ENCODE results near the gene ELOVL5. TPM values are rescaled to one million over a fixed set of nuclear protein-coding genes. Genes with fewer than 3 reads are reported as not detected.
A peak's percentile ranks its signal among the peaks of the same experiment; 100 is the strongest.

ELOVL5 gene
- total and polyA plus RNA-seq, 10 donors, result 48.8 to 113 (median 91.2) TPM

- Histone ChIP-seq H3K4me3 (peak overlapping the region in 1 of 8 donors; percentile 8), H3K36me3 (peaks cover 0 to 6% (median 0%) of the 10 kb centered on the region in 6 donors), H3K9me3 (no peaks in the 10 kb centered on the region), H3K27me3 (replicated peaks in 1 of 7) (no peaks in the 10 kb centered on the region), H3K27ac (peak overlapping the region in 7 of 8 donors; percentile 9 to 73 (median 58)), H3K4me1 (peaks cover 37 to 89% (median 79%) of the 10 kb centered on the region in 6 donors)
- intact Hi-C loops (cut with DNase I; ENCODE audit: low total_unique reads), result no loop called here
- peak; percentile 80 for DNase-seq
- peak in 2 of 3 donors; percentile 29 to 48 for TF ChIP-seq POLR2AphosphoS5 (IDR thresholded peaks at IDR 0.05)
- TF ChIP-seq, protein P1, sequence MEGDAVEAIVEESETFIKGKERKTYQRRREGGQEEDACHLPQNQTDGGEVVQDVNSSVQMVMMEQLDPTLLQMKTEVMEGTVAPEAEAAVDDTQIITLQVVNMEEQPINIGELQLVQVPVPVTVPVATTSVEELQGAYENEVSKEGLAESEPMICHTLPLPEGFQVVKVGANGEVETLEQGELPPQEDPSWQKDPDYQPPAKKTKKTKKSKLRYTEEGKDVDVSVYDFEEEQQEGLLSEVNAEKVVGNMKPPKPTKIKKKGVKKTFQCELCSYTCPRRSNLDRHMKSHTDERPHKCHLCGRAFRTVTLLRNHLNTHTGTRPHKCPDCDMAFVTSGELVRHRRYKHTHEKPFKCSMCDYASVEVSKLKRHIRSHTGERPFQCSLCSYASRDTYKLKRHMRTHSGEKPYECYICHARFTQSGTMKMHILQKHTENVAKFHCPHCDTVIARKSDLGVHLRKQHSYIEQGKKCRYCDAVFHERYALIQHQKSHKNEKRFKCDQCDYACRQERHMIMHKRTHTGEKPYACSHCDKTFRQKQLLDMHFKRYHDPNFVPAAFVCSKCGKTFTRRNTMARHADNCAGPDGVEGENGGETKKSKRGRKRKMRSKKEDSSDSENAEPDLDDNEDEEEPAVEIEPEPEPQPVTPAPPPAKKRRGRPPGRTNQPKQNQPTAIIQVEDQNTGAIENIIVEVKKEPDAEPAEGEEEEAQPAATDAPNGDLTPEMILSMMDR (IDR thresholded peaks at IDR 0.05 in 8 of 11, conservative IDR thresholded peaks at IDR 0.05 in 3 of 11), result no peak
- WGBS, 5 donors, result 23 to 39% (median 27%) methylated on average over 9 of the region's 9 CpGs
Measured at GRCh38 chr6:53300656-53301551, 47.8 kb downstream of the ELOVL5 start.

- TF ChIP-seq, protein P1 (IDR thresholded peaks at IDR 0.05 in 8 of 11, conservative IDR thresholded peaks at IDR 0.05 in 3 of 11), result no peak
- TF ChIP-seq POLR2A (IDR thresholded peaks at IDR 0.05), result no peak
- TF ChIP-seq POLR2AphosphoS5 (IDR thresholded peaks at IDR 0.05), result no peak
- H3K4me3 ChIP-seq, result no peak overlapping the region
- H3K27ac ChIP-seq, result peak overlapping the region in 5 of 8 donors; percentile 47 to 73 (median 58)
- intact Hi-C loops (cut with DNase I; ENCODE audit: low total_unique reads), result no loop called here
- no peaks in the 10 kb centered on the region for H3K27me3 ChIP-seq (replicated peaks in 1 of 7)
- no peaks in the 10 kb centered on the region for H3K9me3 ChIP-seq
- peaks cover 0 to 11% (median 0%) of the 10 kb centered on the region in 6 donors for H3K36me3 ChIP-seq
- H3K4me1 ChIP-seq, result peaks cover 38 to 100% (median 91%) of the 10 kb centered on the region in 6 donors
- 78 to 92% (median 87%) methylated on average over 7 of the region's 7 CpGs for WGBS, 5 donors
- DNase-seq, result no peak
Measured at GRCh38 chr6:53299331-53300005, 49.3 kb downstream of the ELOVL5 start.

DNA sequence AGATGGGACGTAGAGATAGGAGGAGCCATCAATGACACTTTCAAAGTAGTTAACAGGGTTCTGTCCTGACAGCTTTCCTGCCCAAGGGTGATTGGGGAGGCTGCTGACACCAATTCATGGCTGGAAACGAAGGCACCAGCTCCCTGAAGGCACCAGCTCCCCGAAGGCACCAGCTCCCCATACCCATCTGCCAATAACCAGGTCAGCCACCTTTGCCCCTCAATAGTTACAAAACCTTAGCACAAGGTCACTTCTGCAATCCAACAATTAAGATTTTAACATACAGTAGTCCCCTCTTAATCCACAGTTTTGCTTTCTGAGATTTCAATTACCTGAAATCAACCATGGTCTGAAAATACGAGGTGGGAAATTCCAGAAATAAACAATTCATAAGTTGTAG is 51.7 kb downstream of the ELOVL5 start:
- H3K27ac ChIP-seq, result peak overlapping the region in 1 of 8 donors; percentile 29
- intact Hi-C loops (cut with DNase I; ENCODE audit: low total_unique reads), result no loop called here
- no peak for DNase-seq
- H3K27me3 ChIP-seq (replicated peaks in 1 of 7), result no peaks in the 10 kb centered on the region
- no peak for TF ChIP-seq POLR2A (IDR thresholded peaks at IDR 0.05)
- TF ChIP-seq, protein P1 (IDR thresholded peaks at IDR 0.05 in 8 of 11, conservative IDR thresholded peaks at IDR 0.05 in 3 of 11), result no peak
- no peak for TF ChIP-seq POLR2AphosphoS5 (IDR thresholded peaks at IDR 0.05)
- whole genome bisulfite sequencing, 5 donors, result 86 to 92% (median 87%) methylated on average over 4 of the region's 4 CpGs
- H3K4me3 ChIP-seq, result no peak overlapping the region
- peaks cover 24 to 100% (median 87%) of the 10 kb centered on the region in 6 donors for H3K4me1 ChIP-seq
- H3K36me3 ChIP-seq, result peaks cover 0 to 32% (median 0%) of the 10 kb centered on the region in 6 donors
- H3K9me3 ChIP-seq, result no peaks in the 10 kb centered on the region

Measured in spleen (tissue), 11 donors.